Caki2 (cell line): Measurements from ENCODE around the gene MYADM. TPM values are rescaled to one million over a fixed set of nuclear protein-coding genes. Genes with fewer than 3 reads are reported as not detected.

Source experiments
- DNase-seq: peaks from one replicate; pipeline ENCODE4 v3.0.0-alpha.2; 2015; ENCODE audit warnings: low read depth
- in situ Hi-C: cut with HindIII; loops from 2 replicates; pipeline ENCODE4 v1.10.0; 2016; ENCODE audit warnings: low sequenced_read_pairs, low pct_unique_long_range_greater_than_20kb, mixed read lengths
- total RNA-seq: library from RNA; depleted of rRNA; stranded (reverse); fragments of >200 nt; shearing (Covaris generic); gene quantifications from 2 replicates; pipeline ENCODE4 v1.2.3, GENCODE V29; 2014; ENCODE audit warnings: low replicate concordance; rRNA removed

The MYADM gene
- total RNA-seq, 1 experiment from 2014 or later: 17.3 TPM

- DNase-seq: no peak
- in situ Hi-C loops: loop anchor here (10.0 kb wide), 1 partner anchor 49 kb away; no protein-coding TSS in a partner anchor
Observed at GRCh38 chr19:53905787-53906186, 38.1 kb downstream of the MYADM start.

GRCh38 chr19:53906211-53907192 is 38.8 kb downstream of the MYADM start:
- no peak for DNase-seq
- in situ Hi-C loops: loop anchor here (10.0 kb wide), 1 partner anchor 48 kb away; no protein-coding TSS in a partner anchor

GRCh38 chr19:53907193-53907581 is 39.5 kb downstream of the MYADM start:
- in situ Hi-C loops: loop anchor here (10.0 kb wide), 1 partner anchor 48 kb away; no protein-coding TSS in a partner anchor
- DNase-seq: no peak

- in situ Hi-C loops: loop anchor here (10.0 kb wide), 1 partner anchor 47 kb away; no protein-coding TSS in a partner anchor
- DNase-seq: no peak
Observed at GRCh38 chr19:53907690-53908089, 40.0 kb downstream of the MYADM start.

- no peak for DNase-seq
- in situ Hi-C loops: loop anchor here (10.0 kb wide), 1 partner anchor 46 kb away; no protein-coding TSS in a partner anchor
Observed at GRCh38 chr19:53908106-53908934, 40.6 kb downstream of the MYADM start.

GRCh38 chr19:53908935-53909415 is 41.3 kb downstream of the MYADM start, which contains the start of gene CACNG7:
CACNG7 (plus strand) TSS chr19:53909278; CDS start chr19:53912832, 3,554 bp downstream.
- in situ Hi-C loops: loop anchor here (10.0 kb wide), 1 partner anchor 46 kb away; no protein-coding TSS in a partner anchor
- DNase-seq: no peak

- in situ Hi-C loops: loop anchor here (10.0 kb wide), 1 partner anchor 45 kb away; no protein-coding TSS in a partner anchor
Observed at GRCh38 chr19:53909471-53910169, 41.9 kb downstream of the MYADM start.

GRCh38 chr19:53910170-53910518 is 42.5 kb downstream of the MYADM start:
- in situ Hi-C loops: no loop called here

More at GRCh38 chr19:53909471-53910169, 41.9 kb downstream of the MYADM start:
- no peak for DNase-seq

GRCh38 chr19:53912653-53913052 is 45.0 kb downstream of the MYADM start:
- in situ Hi-C loops: no loop called here
- DNase-seq: no peak

More at GRCh38 chr19:53910170-53910518, 42.5 kb downstream of the MYADM start:
- no peak for DNase-seq

- in situ Hi-C loops: no loop called here
- no peak for DNase-seq
Observed at GRCh38 chr19:53915000-53915399, 47.3 kb downstream of the MYADM start.

GRCh38 chr19:53916004-53916403 is 48.3 kb downstream of the MYADM start:
- in situ Hi-C loops: no loop called here

GRCh38 chr19:53917356-53917755 is 49.7 kb downstream of the MYADM start:
- in situ Hi-C loops: no loop called here
- DNase-seq: no peak

More at GRCh38 chr19:53916004-53916403, 48.3 kb downstream of the MYADM start:
- no peak for DNase-seq

Other genes with a start within 250 kb of the MYADM start
- gene DPRX, start 235.9 kb upstream of the MYADM start, total RNA-seq: not detected in 2 replicates
- not detected in 2 replicates for gene NLRP12, start 43.6 kb upstream of the MYADM start, total RNA-seq
- 0.10 TPM in 1 of 2 replicates, not detected in the other for gene PRKCG, start 14.3 kb downstream of the MYADM start, total RNA-seq
- gene CACNG7, start 41.4 kb downstream of the MYADM start, total RNA-seq: not detected in 2 replicates
- gene CACNG8, start 95.1 kb downstream of the MYADM start, total RNA-seq: not detected in 2 replicates
- not detected in 2 replicates for gene CACNG6, start 123.8 kb downstream of the MYADM start, total RNA-seq
- 6.0 TPM in 1 of 2 replicates, not detected in the other for gene VSTM1, start 196.0 kb downstream of the MYADM start, total RNA-seq
- not detected in 2 replicates for gene TARM1, start 213.5 kb downstream of the MYADM start, total RNA-seq
- gene OSCAR, start 232.9 kb downstream of the MYADM start, total RNA-seq: not detected in 2 replicates
- gene NDUFA3, start 235.0 kb downstream of the MYADM start, total RNA-seq: 27.2 and 50.8 TPM in 2 replicates
- gene TFPT, start 247.8 kb downstream of the MYADM start, total RNA-seq: 19.9 and 30.5 TPM in 2 replicates
- 109 and 128 TPM in 2 replicates for gene PRPF31, start 247.9 kb downstream of the MYADM start, total RNA-seq